ENCODE results near the gene COG5.

The COG5 gene

GRCh38 chr7:107208563-107208962 lies 355.2 kb downstream of the COG5 start:
- H3K27ac ChIP-seq (ENCODE audit: low read depth, low read length), result no peak overlapping the region
- no peak overlapping the region for H3K4me2 ChIP-seq (ENCODE audit: low read length)
- H3K36me3 ChIP-seq (ENCODE audit: control insufficient read depth, low read length), result peaks cover 6% of the 10 kb centered on the region; the same call in 1 of the 2 replicates
- no peaks in the 10 kb centered on the region for H3K27me3 ChIP-seq (ENCODE audit: control insufficient read depth, low read length)
- peaks cover 6% of the 10 kb centered on the region for H3K4me1 ChIP-seq (ENCODE audit: control insufficient read depth, low read length)
- no peaks in the 10 kb centered on the region for H3K79me2 ChIP-seq (ENCODE audit: control insufficient read depth, low read length)
- no peaks in the 10 kb centered on the region for H3K9me3 ChIP-seq (ENCODE audit: control insufficient read depth, insufficient read depth, low read length)
- H3K9me2 ChIP-seq (replicated peaks; ENCODE audit: control insufficient read depth, low read length), result no peaks in the 10 kb centered on the region
- no peak for TF ChIP-seq CTCF (IDR thresholded peaks at IDR 0.05; ENCODE audit: low read depth, low read length, poor library complexity, severe bottlenecking)
- TF ChIP-seq EZH2phosphoT487 (IDR thresholded peaks at IDR 0.05; ENCODE audit: borderline replicate concordance, low read length), result no peak
- H3K4me3 ChIP-seq (ENCODE audit: low read length), result no peak overlapping the region
- no peaks in the 10 kb centered on the region for H4K20me1 ChIP-seq (ENCODE audit: control insufficient read depth, insufficient read depth, low read depth, low read length)
- no peaks in the 10 kb centered on the region for H3F3A ChIP-seq (ENCODE audit: control insufficient read depth, insufficient read depth)

- TF ChIP-seq CTCF (IDR thresholded peaks at IDR 0.05; ENCODE audit: low read depth, low read length, poor library complexity, severe bottlenecking), result no peak
- no peak for TF ChIP-seq EZH2phosphoT487 (IDR thresholded peaks at IDR 0.05; ENCODE audit: borderline replicate concordance, low read length)
- Histone ChIP-seq H3K9me2 (replicated peaks; ENCODE audit: control insufficient read depth, low read length) (no peaks in the 10 kb centered on the region), H3K79me2 (ENCODE audit: control insufficient read depth, low read length) (no peaks in the 10 kb centered on the region), H3K4me2 (ENCODE audit: low read length) (no peak overlapping the region), H3K4me3 (ENCODE audit: low read length) (no peak overlapping the region), H3K4me1 (ENCODE audit: control insufficient read depth, low read length) (peaks cover 6% of the 10 kb centered on the region), H3K27ac (ENCODE audit: low read depth, low read length) (no peak overlapping the region), H3K36me3 (ENCODE audit: control insufficient read depth, low read length) (peaks cover 8% of the 10 kb centered on the region; the same call in 1 of the 2 replicates), H4K20me1 (ENCODE audit: control insufficient read depth, insufficient read depth, low read depth, low read length) (no peaks in the 10 kb centered on the region), H3K27me3 (ENCODE audit: control insufficient read depth, low read length) (no peaks in the 10 kb centered on the region), H3F3A (ENCODE audit: control insufficient read depth, insufficient read depth) (no peaks in the 10 kb centered on the region), H3K9me3 (ENCODE audit: control insufficient read depth, insufficient read depth, low read length) (no peaks in the 10 kb centered on the region)
These were observed 355.6 kb downstream of the COG5 start for GRCh38 chr7:107208024-107208521.

- peaks cover 6% of the 10 kb centered on the region for H3K4me1 ChIP-seq (ENCODE audit: control insufficient read depth, low read length)
- H3K4me3 ChIP-seq (ENCODE audit: low read length), result no peak overlapping the region
- H3K9me2 ChIP-seq (replicated peaks; ENCODE audit: control insufficient read depth, low read length), result no peaks in the 10 kb centered on the region
- TF ChIP-seq CTCF (IDR thresholded peaks at IDR 0.05; ENCODE audit: low read depth, low read length, poor library complexity, severe bottlenecking) (no peak), EZH2phosphoT487 (IDR thresholded peaks at IDR 0.05; ENCODE audit: borderline replicate concordance, low read length) (no peak)
- H3K27ac ChIP-seq (ENCODE audit: low read depth, low read length), result no peak overlapping the region
- peaks cover 13% of the 10 kb centered on the region; the same call in 1 of the 2 replicates for H3K36me3 ChIP-seq (ENCODE audit: control insufficient read depth, low read length)
- no peaks in the 10 kb centered on the region for H4K20me1 ChIP-seq (ENCODE audit: control insufficient read depth, insufficient read depth, low read depth, low read length)
- H3K9me3 ChIP-seq (ENCODE audit: control insufficient read depth, insufficient read depth, low read length), result no peaks in the 10 kb centered on the region
- no peaks in the 10 kb centered on the region for H3F3A ChIP-seq (ENCODE audit: control insufficient read depth, insufficient read depth)
- H3K27me3 ChIP-seq (ENCODE audit: control insufficient read depth, low read length), result no peaks in the 10 kb centered on the region
- no peaks in the 10 kb centered on the region for H3K79me2 ChIP-seq (ENCODE audit: control insufficient read depth, low read length)
- no peak overlapping the region for H3K4me2 ChIP-seq (ENCODE audit: low read length)
These were observed 356.3 kb downstream of the COG5 start for GRCh38 chr7:107207459-107207858.

All from DOHH2 (cell line).